GM13977 (cell line): ENCODE results near the gene COL6A2.

Experiments used
- DNase-seq: peaks from one replicate; pipeline ENCODE4 v3.0.0; 2012; ENCODE audit warnings: low spot score
- in situ Hi-C: fragments of 300-500 bp; cut with MboI; formaldehyde crosslinking; loops from one replicate; pipeline ENCODE4 v1.12.0; 2022; ENCODE audit warnings: low sequenced_read_pairs, low pct_unique_long_range_greater_than_20kb, mixed read lengths, inconsistent platforms; ENCODE audit not compliant: unreplicated experiment
- TF ChIP-seq, protein P1 (sequence below): IDR thresholded peaks from 2 replicates; pipeline ENCODE4 v1.5.1; 2012; ENCODE audit warnings: mild to moderate bottlenecking, control low read depth; ENCODE audit not compliant: insufficient read depth; ENCODE audit errors: extremely low read depth, missing control alignments

COL6A2 gene

DNA sequence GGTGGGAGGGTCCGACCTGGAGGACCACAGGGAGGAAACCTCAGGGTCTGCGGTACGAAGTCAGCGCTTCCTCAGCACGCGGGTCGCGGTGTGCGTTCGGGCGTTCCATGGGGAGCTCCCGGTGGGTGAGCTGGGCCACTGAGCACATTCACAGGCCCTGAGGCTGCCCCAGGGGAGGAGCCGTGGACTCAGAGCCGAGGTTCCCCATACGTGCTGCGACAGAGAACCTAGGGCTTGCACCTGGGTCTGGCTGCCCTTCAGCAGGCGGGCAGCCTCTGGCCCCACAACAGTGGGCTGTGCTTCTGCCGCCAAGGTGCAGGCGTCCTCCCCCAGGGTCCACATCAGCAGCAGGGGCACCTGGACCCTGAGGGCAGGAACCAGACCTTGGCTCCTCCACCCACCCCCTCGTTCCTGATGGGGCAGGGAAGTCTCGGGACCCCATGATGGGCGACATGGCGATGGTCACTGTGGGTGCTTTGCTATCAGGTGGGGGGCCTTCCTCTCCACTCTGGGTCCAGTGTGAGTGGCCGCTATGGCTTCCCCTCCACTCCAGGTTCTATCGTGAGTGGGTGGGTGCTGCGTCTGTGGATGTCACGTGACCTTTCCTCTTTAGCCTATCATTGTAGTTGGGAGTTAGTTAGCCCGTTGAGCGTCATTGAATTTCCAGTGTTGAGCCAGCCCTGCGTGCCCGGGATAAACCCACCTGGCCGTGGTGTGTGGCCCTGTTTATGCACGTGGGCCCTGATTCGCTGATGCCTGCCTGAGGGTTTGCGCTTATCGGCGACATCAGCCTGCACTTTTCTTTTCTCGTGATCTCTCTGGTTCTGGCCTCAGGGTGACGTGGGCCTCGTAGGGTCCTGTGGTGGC lies 29.6 kb downstream of the COL6A2 start:
- in situ Hi-C loops, result no loop called here
- TF ChIP-seq, protein P1, sequence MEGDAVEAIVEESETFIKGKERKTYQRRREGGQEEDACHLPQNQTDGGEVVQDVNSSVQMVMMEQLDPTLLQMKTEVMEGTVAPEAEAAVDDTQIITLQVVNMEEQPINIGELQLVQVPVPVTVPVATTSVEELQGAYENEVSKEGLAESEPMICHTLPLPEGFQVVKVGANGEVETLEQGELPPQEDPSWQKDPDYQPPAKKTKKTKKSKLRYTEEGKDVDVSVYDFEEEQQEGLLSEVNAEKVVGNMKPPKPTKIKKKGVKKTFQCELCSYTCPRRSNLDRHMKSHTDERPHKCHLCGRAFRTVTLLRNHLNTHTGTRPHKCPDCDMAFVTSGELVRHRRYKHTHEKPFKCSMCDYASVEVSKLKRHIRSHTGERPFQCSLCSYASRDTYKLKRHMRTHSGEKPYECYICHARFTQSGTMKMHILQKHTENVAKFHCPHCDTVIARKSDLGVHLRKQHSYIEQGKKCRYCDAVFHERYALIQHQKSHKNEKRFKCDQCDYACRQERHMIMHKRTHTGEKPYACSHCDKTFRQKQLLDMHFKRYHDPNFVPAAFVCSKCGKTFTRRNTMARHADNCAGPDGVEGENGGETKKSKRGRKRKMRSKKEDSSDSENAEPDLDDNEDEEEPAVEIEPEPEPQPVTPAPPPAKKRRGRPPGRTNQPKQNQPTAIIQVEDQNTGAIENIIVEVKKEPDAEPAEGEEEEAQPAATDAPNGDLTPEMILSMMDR, result no peak
- DNase-seq, result no peak

DNA sequence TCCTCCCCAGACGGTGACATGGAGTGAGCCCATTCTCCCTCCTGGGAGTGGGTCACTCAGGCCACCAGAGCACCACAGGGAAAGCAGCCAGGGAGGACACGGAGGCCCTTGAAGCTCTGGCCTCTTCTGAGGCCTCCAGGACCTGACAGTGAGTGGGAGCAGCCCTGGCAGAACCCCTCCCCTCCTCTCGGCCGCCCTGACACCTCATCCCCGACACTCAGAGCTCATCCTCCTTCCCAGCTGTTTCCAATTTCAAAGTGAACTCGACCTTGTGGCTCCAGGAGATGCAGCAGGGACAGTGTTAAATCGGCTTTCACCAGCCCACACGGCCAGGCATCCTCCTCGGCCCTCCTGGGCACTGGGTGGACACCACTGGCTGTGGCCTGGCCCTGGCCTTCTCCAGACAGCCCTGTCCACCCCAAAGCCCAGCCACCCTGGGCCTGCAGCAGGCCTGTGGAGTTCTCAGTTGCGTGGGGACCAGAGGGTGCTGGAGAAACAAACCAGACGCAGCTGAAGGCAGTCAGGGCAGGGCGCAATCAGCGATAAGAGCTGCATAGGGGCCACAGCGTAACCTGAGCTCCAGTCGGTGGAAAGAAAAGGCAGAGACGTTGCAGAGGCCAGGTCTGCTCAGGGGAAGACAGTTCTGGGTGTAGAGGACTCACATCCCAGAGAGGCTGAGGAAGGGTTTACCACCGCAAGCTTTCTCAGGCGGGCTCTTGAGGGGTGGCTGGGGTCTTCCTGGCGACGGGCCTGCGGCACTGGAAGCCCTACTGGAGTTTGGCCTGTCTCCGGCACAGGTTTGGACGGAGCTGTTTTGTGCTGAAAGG lies 30.4 kb downstream of the COL6A2 start:
- no peak for DNase-seq
- in situ Hi-C loops, result no loop called here
- TF ChIP-seq, protein P1, result no peak

DNA sequence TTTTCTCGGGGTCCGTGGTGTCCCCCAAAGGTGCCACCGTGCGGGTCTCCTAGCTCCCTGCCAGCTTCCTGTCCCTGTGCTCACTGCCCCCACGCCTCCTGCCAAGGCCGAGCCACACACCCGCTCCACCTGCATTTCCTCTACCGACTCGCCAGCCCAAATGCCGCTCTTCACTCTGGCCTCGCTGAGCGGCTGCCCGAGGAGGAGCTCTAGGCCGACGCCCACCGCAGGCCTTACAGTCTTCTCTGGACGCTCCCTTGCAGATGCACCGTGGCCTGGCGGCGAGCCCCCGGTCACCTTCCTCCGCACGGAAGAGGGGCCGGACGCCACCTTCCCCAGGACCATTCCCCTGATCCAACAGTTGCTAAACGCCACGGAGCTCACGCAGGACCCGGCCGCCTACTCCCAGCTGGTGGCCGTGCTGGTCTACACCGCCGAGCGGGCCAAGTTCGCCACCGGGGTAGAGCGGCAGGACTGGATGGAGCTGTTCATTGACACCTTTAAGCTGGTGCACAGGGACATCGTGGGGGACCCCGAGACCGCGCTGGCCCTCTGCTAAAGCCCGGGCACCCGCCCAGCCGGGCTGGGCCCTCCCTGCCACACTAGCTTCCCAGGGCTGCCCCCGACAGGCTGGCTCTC lies 31.1 kb downstream of the COL6A2 start:
- in situ Hi-C loops, result no loop called here
- TF ChIP-seq, protein P1, result no peak
- no peak for DNase-seq

GRCh38 chr21:46129846-46130651 lies 32.1 kb downstream of the COL6A2 start:
- TF ChIP-seq, protein P1, result no peak
- in situ Hi-C loops, result no loop called here
- no peak for DNase-seq

DNA sequence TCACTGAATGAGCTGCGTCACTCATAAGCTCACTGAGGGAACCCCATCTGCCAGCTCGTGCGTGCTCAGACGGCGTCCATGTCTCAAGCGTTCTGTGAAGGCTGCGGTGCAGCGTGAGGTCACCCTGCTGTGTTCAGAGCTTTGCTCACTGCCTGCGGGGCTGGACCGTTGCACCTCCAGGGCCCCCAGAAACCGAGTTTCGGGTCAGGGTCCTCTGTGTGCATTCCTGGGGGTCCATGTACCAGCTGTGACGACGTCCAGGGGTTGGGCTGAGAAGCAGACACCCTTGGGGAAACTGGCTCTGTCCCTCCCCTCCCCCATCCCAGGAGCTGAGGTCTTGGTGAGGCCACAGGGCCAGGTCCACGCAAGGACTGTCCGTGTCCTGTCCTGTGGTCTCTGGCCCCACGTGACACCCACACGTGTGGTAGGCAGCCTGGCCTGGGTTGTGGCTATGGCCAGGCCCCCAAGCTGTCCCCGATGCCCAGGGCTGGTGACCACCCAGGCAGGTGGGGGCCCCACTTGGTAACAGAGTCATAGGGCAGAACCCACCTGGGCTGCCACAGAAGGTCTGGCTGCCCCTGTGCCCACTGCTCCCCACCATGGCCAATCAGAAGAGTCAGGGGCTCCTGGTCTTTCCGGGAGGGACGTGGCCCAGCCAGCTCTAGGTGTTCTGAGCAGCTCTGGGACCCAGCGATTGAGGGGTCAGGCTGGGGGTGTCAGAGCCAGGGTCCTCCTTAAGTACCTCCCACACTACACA lies 33.1 kb downstream of the COL6A2 start:
- in situ Hi-C loops, result no loop called here
- DNase-seq, result no peak
- TF ChIP-seq, protein P1, result no peak

DNA sequence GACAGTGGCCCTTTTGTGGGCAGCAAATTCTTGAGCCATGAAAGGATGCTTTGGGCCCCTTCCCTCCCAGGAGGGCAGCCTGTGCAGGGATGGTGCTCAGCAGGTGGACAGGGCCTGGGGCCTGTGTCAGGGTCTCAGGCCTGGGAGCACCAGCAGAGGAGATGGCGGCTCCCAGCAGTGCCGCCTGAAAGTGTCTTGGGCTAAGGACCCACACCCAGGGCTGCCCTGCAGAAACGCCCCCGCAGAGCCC lies 33.6 kb downstream of the COL6A2 start:
- TF ChIP-seq, protein P1, result no peak
- in situ Hi-C loops, result no loop called here
- DNase-seq, result no peak
